Measurements from ENCODE around the gene TNFRSF14.

TNFRSF14 gene

DNA sequence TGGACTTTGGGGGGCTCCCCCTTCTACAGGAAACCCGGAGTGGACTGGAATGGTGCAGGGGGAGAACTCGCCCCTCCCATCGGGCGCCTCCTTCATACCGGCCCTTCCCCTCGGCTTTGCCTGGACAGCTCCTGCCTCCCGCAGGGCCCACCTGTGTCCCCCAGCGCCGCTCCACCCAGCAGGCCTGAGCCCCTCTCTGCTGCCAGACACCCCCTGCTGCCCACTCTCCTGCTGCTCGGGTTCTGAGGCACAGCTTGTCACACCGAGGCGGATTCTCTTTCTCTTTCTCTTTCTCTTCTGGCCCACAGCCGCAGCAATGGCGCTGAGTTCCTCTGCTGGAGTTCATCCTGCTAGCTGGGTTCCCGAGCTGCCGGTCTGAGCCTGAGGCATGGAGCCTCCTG is at the start of gene TNFRSF14:
TNFRSF14 (plus strand) TSS at position 95 of the 401 bp plus-strand sequence; CDS start at position 389, 294 bp downstream.
- DNase-seq, result peak; percentile 79

DNA sequence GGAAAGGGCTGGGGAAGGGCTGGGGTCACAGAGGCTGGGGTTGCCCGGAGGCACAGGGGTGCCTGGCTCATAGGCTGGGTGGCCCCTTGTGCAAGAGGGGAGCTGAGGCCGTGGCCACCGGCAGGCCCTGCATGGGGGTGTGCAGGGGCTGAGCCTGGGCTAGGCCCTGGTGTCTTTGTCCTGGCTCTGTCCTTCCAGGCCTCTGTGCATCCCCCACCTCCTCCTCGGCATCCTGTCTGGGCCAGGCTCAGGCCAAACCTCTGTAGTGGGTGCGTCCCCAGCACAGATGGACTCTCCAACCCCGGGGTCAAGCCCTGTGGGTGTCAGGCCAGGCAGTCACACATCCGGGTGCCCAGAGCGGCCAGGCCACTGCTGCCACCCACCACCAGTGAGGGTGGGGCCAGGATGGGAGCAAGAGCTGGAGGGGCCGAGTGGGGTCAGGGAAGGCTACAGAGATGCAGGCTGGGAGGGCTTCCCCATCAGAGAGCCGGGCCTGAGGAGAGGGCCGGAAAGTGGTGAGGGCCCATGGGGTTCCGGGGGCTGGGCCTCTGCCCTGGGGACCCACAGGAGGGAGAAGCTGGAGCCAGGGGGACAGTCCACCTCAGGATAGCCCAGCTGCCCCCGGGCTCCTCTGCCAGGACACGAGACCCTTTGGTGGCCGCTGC is 49.1 kb upstream of the TNFRSF14 start:
- DNase-seq, result no peak

DNA sequence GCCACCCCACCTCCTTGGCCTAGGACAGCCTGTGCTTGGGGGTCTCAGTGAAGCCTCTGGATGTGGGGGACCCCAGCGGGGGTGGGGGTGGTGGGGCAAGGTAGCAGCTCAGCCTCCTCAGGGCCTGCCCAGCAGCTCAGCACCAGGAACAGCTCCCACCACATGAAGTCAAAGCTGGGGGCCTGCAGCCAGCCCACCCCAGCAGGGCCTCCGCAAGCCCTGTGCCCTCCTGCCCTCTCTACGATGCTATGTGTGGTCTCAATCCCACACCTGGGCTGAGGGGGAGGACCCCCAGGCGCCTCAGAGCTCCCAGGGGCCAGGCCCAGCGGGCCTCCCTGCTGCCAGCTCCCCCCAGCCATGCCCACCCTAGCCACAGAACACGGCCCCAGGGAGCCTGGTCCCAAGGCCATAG is 48.4 kb upstream of the TNFRSF14 start:
- DNase-seq, result no peak

DNA sequence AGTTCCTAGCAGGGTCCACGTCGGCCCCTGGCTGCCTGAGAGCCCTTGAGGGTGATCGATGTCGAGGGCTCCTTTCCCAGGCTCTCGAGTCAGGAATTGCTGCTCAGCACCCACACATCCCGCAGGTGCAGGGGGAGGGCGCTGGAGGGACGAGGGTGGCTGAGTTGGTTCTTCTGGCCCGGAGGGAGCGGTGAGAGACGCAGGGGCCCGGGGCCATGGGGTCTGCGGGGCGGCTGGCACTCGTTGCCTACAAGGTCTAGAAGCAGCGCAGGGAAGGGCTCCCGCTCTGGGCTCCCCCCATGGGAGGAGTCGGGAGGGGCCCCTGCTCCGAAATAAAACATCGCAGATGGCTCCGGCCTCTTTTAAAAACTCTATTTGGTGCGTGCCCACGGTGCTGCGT is 48.0 kb upstream of the TNFRSF14 start:
- no peak for DNase-seq

DNA sequence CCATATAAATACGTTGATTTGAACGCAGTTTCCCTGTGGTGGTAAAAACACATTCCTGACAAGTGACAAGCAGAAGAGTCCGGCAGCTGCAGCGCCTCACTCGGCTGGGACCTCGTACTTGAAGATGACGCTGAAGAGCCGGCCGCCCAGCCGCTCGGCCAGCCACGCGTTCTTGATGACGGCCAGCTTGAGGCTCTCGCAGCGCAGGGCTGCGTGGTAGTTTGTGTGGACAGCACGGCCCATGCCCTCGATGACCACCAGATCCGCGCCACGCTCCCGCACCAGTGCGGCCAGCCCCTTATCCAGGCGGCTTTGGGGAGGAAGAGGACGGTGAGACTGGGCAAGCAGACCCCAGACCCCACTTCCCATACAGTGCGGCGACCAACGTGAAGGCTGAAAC is 47.4 kb upstream of the TNFRSF14 start:
- no peak for DNase-seq

DNA sequence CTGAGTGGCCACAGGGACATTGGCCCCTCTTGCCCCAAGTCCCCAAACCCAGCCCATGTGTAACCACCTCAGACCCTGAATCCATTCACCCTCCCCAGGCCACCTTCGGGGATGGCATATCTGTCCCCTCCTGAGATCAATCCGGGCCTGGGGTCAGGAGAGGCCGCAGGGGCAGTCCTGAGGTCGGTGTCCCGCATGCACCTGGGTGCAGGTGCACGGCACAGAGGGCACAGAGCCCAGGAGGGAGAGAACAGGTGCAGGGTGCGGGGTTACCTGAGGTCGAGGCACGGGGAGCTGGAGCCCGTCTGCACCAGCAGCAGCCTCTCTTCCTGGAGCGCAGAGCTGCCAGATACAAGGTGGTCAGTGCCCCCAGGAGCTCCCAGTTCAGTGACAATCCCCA is 46.6 kb upstream of the TNFRSF14 start:
- no peak for DNase-seq

DNA sequence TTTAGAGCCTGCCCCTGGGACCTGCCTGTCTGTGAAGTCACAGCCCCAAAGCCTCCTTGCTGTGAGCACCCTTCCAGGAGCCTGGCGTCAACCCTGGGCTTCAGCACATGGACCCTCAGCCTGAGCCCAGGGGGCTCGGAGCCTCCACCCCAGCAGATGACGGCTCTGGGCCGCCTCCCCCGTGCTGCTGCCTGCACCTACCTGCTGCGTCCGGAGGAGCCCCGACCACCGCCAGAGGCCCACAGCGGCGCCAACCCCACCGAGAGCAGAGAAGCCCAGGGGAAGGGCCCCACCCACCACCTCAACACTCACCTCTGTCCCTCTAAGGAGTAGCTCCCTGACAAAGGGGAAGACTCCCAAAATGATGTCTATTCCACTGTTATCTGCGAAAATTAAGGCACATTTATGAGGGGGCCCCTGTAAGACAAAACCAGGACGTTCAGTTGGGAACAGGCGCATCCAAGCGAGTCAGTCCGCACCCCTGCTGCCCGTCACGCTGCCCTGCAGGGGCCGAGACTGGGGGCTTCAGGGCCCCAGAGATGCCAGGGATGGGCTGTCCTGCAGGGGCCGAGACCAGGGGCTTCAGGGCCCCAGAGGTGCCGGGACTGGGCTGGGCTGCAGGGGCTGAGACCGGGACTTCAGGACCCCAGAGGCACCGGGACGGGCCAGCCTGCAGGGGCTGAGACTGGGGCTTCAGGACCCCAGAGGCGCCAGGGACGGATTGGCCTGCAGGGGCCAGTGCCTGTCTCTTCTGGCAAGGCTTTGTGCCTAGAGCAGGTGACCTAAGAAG is 45.6 kb upstream of the TNFRSF14 start:
- DNase-seq, result no peak

DNA sequence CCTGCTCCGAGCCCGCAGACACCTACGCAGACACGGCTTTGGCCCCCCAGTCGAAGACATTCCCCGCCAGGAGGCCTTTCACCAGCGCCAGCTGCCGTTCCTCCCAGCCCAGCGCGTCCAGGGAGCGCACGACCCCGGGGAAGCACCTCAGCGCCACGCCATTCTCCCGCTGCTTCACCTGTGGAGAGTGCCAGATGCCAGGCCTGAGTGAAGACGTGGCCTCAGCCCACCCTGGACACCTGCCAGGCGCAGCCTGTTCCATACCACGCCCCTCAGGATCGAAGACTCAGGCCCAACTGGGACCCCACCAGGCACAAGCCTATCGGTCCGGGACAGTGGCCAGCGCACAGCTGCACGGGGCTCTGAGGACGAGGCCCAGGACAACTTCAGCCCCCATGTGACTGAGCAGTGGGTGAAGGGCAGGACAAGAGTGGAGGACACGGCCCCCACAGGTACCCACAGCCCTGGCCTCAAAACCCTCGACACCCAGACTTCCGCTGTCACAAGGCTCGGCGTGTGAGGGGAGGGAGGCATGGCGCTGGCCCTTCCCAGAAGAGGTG is 43.2 kb upstream of the TNFRSF14 start:
- DNase-seq, result no peak

DNA sequence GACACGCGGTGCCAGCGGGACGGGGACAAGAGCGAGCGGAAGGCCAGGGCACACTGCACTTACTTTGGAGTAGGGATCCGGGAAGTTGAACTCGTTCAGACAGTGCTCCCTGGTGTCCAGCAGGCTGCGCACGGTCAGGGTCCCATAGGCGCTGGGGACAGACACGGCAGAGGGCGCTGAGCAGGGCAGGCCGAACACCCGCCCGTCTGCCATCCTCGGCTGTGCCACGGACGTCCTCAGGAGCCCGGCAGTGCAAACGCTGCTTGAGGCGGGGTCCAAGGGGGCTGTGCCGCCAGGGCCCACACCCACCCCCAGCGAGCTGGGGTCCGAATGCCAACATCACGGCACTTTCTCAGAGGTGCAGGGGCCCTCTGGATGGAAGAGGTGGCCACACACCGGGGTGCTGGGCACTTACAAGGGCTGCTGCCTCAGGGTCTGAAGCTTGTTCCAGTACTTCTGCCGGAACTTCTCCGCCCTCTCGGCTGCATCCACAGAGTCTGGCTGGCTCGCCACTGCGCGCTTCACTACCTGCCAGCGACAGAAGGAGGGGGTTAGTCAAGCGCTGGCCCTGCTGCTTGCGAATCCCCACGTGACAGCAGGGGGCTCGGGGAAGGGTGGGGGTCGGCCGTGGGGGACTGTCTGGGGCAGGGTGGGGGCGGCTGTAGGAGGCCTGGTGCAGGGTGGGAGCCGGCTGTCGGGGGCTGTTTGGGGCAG is 42.1 kb upstream of the TNFRSF14 start:
- no peak for DNase-seq

DNA sequence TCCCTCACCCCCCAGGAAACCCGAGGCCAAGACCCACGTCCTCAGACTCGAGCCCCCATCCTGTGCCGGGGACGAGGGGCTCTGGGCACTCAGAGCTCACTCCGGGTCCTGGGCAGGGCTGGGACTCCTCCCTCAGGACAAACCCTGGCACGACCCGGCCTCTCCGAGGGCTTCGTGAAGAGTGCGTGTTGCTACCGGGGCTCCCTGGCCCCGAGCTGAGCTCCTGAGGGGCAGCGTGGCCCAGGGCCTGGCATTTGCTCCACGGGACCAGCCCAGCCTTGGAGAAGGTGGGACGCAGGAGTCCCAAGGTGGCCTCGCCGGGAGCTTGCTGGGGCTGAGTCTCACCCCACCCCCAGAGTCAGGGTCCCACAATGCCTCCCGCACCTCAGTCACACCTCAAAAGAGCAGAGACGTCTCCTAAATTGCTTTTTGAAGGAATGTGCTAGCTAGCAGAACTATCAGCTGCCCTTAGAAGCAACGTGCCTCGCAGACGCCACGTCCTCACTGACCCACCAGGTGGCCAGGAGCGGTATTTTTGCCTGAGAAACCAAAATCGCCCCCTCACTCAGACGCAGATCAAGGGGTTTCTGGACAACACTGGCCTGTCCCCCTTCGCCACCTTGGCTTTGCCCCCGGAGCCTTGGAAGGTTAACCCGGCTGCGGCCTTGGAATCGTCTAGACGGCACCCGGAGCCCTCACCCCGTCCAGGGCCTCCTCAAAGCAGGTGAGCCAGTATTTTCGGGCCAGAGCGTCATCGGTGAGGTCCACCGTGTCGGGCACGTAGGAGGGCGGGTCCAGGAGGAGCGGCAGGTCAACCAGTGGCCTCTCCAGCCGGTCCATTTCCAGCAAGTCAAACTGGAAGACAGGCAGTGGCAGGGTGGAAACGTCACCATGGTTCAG is 41.1 kb upstream of the TNFRSF14 start:
- no peak for DNase-seq

DNA sequence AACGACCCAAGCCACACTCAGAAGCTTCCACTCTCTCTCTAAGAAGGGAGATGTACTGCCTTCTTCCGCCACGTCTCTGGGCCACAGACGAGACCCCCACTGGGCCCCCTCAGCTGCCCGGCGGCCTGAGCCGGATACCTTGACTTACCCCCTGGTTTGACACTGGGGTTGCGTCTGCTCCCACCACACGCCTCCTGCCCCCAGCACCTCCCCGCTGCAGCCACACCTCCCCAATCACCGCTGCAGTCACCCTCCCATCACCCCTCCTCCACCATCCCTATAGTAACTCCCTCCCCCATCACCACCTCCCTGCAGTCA is 40.4 kb upstream of the TNFRSF14 start:
- no peak for DNase-seq

DNA sequence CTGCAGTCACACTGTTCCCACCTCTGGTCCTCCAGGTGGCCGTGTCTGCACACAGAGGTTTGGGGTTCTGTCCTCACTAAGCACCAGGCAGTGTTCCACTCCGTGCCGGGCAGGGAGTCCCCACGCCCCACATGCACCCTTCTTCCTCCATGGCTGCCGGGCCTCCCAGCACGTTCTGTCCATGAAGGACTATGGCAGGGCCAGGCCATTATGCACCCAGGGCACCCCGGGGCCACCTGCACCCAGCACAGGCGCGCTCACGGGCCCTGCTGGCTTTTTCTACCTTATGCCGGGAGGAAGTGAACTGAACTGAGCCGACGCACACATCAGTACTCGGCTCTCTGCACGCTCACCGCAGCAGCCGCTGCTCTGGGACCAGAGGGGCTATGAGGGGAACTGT is 40.0 kb upstream of the TNFRSF14 start:
- no peak for DNase-seq

DNA sequence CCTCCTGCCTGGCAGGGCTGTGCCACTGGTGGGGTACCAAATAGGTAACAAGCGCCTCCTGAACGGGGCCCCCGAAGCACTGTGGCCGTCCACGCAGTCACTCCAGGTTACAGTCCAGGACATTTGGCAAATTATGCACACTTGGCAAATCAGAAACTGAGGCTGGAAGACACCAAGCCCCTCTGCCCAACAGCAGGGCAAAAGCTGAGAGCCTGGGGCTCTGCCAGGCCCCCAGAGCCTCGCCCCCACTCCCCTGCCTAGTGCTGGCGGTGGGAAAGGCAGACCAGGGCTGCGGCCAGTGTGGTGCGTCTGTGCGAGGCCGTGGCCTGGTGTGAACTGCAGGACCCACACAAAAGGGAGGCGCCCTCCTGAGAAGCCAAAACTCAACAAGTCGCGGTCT is 39.2 kb upstream of the TNFRSF14 start:
- DNase-seq, result no peak

DNA sequence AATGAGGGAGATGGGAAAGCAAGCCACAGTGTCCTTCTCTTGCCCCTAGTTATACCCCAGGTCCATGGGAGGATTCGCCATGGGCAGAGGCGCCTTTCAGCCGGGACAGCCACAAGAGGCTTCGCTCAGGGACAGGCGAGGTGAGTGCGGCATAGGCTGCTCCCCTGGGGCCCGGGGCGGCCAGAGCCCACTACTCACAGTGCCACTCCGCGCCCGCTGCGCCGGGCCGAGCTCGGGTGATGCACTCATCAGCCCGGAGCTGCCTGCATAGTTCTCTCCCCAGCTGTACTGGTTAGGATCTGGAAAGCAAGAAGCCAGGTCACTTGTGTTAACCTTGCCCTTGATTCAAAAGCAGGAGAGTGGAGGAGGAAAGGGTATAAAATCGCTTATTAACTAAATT is 38.2 kb upstream of the TNFRSF14 start:
- DNase-seq, result no peak

DNA sequence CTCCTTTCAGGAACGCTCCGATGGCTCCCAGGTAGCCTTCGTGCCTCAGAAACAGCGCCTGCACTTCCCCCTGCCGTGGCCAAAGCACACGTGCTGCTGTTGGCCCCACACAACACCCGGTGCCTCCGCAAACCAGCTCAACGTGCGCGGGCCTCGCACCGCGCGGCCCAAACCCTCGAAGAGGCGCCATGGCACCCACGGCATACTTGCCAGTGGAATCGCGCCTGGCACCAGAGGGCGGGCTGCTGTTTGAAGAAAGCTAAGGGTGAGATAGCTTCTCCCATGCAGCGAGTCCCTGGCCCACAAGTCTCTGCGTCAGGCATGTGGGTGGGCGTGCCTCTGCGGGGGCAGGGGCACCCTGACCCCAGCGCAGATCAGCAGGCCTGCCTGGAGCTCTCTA is 37.6 kb upstream of the TNFRSF14 start:
- DNase-seq, result no peak

DNA sequence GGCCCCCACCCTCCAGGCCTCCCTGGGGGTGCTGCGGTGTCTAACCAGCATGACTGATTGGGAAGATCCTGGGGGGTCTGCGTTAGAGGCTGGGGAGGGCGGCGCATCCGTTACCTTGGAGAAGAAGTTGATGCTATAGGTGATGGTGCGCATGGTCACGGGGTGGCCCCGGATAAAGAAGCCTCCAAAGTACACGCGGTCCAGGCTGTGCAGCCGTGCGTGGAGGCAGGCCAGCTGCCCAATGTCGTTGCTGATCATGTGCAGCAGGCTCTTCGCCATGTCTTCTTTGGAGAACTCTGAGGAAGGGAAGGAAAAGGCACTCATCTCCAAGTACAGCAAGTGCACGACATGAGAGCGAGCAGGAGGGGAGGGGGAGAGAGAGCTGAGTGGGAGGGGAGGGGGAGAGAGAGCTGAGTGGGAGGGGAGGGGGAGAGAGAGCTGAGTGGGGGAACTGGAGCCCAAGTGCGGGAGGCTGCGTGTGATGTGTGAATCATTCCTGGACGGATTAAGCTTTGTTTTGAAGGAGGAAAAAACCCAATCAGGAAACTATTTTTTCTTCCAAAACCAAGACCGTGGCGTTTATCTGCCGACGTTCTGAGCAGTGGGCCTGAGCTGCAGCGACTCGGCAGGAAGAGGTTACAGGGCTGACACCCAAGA is 37.0 kb upstream of the TNFRSF14 start:
- DNase-seq, result no peak

DNA sequence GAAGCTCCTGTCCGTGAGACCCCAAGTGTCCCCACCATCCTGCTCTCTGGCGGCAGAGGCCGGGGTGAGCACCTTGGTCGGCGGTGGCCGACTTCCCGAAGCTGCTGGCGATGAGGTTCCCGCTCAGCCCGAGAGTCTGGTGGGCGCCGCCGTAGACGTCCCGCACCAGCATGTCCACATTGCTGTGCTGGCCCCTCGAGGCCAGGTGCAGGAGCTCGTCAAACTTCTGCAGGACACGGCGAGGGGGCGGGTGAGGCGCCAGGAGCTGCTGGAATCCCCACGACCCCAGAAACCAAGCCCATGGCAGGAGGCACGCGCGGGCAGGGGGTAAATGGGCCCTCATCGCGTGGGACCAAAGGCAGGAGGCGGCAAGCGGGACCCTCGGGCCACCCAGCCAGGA is 36.4 kb upstream of the TNFRSF14 start:
- no peak for DNase-seq

DNA sequence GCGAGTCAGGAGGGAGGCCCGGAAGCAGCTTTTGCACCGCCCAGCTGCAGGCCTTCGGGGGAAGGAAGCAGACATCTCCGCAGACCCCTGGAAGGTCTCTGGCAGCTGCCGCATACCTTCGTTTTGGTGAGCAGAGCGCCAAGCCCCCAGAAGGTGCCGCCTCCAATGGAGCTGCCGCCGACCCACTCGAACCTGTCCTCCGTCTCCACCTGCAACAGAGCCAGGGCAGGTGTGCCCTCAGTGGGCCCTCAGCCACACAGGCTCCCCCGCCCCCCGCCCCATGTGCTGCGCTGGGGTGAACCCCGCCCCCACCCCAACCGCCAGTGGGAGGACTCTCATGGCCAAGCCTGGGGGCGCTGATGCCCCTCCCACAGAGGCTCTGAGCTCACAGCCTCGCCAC is 36.0 kb upstream of the TNFRSF14 start:
- DNase-seq, result no peak

DNA sequence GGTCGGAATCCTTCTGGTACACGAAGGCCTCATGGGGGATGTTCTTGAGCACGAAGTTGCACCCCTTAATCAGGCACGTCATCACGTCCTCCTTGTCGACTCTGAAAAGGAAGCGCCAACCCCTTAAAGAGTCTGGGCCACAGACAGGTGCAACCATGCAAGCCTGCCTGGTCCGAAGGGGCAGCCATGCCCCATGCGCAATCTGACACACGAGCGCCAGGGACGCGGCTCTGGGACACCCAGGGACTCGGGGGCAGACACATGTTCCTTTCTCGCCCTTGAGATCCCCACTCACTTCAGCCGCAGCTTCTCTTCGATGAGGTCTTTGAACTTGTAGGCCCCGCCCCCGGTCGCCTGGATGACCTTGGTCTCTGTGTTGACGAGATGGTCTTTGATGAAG is 35.4 kb upstream of the TNFRSF14 start:
- no peak for DNase-seq

DNA sequence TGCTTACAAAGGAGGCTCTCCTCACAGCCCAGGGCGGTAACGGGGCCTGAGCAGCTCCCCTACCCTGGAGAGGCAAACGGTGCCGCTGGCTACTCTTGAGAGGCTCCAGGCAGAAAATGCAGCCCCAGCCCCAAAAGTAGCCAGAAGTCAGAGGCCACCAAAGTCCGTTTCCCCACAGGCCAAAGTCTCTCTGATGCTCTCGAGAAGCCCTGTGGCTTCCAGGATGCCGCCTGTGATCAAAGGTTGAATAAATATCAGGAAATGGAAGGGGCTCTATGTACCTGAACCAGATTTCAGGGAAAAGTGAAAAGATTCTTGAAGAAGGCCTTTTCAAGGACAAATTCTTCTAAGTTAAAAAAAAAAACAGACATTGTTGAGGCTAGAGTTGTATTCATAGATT is 33.9 kb upstream of the TNFRSF14 start:
- no peak for DNase-seq

DNA sequence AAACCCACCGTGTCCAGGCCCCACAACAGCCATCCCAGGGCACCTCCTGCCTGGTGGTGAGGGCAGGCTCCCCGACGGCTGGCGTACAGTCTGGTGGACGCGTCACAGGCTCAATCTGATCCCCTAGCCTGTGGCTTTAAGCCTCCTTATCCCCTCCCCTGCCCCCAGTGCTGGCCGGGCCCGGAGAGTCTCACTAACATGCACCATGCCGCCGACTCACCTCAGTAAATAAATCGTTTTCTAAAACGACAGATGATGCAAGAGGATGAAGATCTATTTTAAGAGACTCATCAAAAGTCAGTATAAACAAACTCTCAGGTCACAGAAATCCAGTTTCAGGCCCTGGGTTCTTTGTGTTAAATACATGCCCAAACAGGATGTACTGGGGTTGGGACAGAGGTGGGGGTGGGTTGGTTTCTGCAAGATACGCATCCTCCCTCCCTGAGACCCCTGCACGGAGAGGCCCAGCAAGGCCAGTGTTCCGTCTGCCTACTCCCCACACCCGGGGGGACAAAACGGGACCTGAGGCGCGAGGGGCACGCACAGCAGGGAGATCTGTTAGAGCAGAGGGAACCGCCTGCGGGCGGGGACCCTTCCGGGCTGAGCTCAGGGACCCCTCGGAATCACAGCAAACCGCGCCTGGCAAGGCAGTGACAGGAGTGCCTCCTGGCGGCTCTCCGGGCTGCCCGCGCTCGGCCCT is 32.8 kb upstream of the TNFRSF14 start:
- no peak for DNase-seq
